Ectodermal cell (in vitro differentiated cells): ENCODE results near the gene TCEAL9.
"Not testable (repeated sequence)": the region's sequence is repeated elsewhere in the genome, so short reads cannot be mapped to it uniquely, and the experiment has no call there.

Source experiments
- H3K27ac ChIP-seq: 2 replicates; pipeline ENCODE4 v1.7.0; 2013; ENCODE audit warnings: mild to moderate bottlenecking, low read depth, low read length; ENCODE audit not compliant: insufficient read depth, poor library complexity, severe bottlenecking
- H3K27me3 ChIP-seq: 2 replicates; pipeline ENCODE4 v1.7.0; 2013; ENCODE audit warnings: mild to moderate bottlenecking, low read length; ENCODE audit not compliant: insufficient read depth, control insufficient read depth, poor library complexity, severe bottlenecking
- H3K36me3 ChIP-seq: one replicate; pipeline ENCODE4 v1.7.0; 2013; ENCODE audit warnings: low read length; ENCODE audit not compliant: control insufficient read depth, insufficient read depth
- H3K4me1 ChIP-seq: one replicate; pipeline ENCODE4 v1.7.0; 2013; ENCODE audit warnings: low read length; ENCODE audit not compliant: control insufficient read depth, insufficient read depth
- H3K4me3 ChIP-seq: 2 replicates; pipeline ENCODE4 v1.7.0; 2013; ENCODE audit warnings: low read depth, low read length, control low read depth; ENCODE audit not compliant: insufficient read depth
- H3K9me3 ChIP-seq: 2 replicates; pipeline ENCODE4 v1.7.0; 2013; ENCODE audit warnings: mild to moderate bottlenecking, low read length, moderate library complexity; ENCODE audit not compliant: control insufficient read depth
- WGBS, 2 experiments: methylation state at CpG; one replicate each; pipeline ENCODE4 v1.1.7; 2013; ENCODE audit warnings: missing lambda C conversion rate in 2 of 2; 5-methylcytosine and 5-hydroxymethylcytosine counted together

Gene TCEAL9

DNA sequence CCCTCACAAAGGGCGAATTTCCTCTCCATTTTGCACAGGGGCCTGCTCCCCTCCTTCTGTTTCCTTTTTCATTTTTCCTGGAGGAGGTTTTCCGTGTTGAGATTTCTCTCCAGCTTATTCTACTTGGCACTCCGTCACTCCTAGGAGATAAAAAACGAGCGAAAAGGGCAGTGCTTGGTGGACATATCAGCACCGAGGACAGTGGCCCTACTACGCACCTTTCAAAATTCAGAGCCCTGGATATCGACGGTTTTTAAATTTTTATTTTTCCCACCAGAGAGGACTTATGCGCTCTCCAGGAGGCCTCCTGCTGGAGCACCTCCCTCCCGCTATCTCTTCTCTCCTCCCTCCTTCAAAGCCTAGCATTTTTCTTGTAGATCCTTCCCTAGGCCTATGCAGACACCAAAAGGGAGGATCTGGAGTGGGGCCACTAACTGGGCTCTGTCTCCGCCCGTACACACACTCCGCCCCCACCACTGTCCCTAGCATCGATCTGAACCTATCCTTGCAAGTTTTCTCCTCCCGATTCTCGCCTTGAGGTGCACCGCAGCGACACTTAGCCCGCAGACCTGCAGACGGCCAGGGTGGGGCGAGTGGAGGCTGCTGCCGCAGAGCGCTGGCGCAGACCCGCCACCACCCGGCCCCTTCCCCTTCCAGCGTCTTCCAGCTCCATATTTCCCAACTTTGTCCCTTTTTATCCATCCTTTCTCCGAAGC, 8.5 kb upstream of the TCEAL9 start:
- no peaks in the 10 kb centered on the region for H3K4me1 ChIP-seq
- no peaks in the 10 kb centered on the region for H3K9me3 ChIP-seq
- H3K4me3 ChIP-seq = no peak overlapping the region

GRCh38 chrX:103356858-103357257, 552 bp downstream of the TCEAL9 start:
- 0 to 1% methylated on average over 3 to 9 of the region's 13 CpGs for WGBS, 2 experiments
- H3K27me3 ChIP-seq = no peaks in the 10 kb centered on the region
- H3K9me3 ChIP-seq = no peaks in the 10 kb centered on the region
- no peaks in the 10 kb centered on the region for H3K4me1 ChIP-seq
- peak overlapping the region; percentile 69 for H3K4me3 ChIP-seq
- no peaks in the 10 kb centered on the region for H3K36me3 ChIP-seq
- peak overlapping the region; percentile 78 for H3K27ac ChIP-seq

More for the DNA sequence above, 8.5 kb upstream of the TCEAL9 start:
- Histone ChIP-seq H3K27me3 (no peaks in the 10 kb centered on the region), H3K27ac (no peak overlapping the region), H3K36me3 (no peaks in the 10 kb centered on the region)
- 82 to 86% methylated on average over 29 of the region's 29 CpGs for WGBS, 2 experiments

GRCh38 chrX:103357871-103358270, 1.6 kb downstream of the TCEAL9 start:
- H3K4me3 ChIP-seq = peak overlapping the region; percentile 69
- H3K36me3 ChIP-seq = no peaks in the 10 kb centered on the region
- 80% methylated on average over 1 of the region's 2 CpGs; no CpG with 5 or more reads in 1 of the 2 experiments for WGBS, 2 experiments
- H3K4me1 ChIP-seq = no peaks in the 10 kb centered on the region
- no peaks in the 10 kb centered on the region for H3K27me3 ChIP-seq
- no peaks in the 10 kb centered on the region for H3K9me3 ChIP-seq
- H3K27ac ChIP-seq = no peak overlapping the region

GRCh38 chrX:103359605-103360004, 3.3 kb downstream of the TCEAL9 start:
- H3K4me3 ChIP-seq, H3K27ac ChIP-seq, H3K4me1 ChIP-seq, H3K9me3 ChIP-seq, H3K36me3 ChIP-seq, H3K27me3 ChIP-seq: not testable (repeated sequence)
- 80 to 92% methylated on average over 3 of the region's 3 CpGs for WGBS, 2 experiments

DNA sequence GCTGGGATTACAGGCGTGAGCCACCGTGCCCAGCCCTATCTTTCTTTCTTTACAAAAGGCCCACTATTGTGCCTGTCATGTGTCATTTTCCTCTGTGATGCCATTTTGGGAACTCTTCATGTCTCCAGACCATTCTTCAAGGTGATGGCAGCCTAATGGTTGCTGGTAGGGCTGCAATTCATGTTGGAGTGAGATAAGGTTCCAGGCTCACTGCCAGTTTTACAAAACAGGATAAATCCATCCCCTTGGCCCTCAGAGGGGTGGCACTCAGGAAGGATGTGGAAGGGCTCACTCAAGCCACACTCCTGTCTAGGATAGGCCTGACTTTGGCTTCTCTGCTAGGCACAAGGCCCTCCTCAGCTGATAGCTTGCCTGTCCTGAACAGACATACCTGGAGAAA, 3.8 kb downstream of the TCEAL9 start:
- H3K9me3 ChIP-seq = no peaks in the 10 kb centered on the region
- H3K36me3 ChIP-seq = no peaks in the 10 kb centered on the region
- H3K4me3 ChIP-seq = no peak overlapping the region
- WGBS, 2 experiments = 95% methylated on average over 2 of the region's 2 CpGs
- no peak overlapping the region for H3K27ac ChIP-seq
- H3K4me1 ChIP-seq = no peaks in the 10 kb centered on the region
- H3K27me3 ChIP-seq = no peaks in the 10 kb centered on the region

DNA sequence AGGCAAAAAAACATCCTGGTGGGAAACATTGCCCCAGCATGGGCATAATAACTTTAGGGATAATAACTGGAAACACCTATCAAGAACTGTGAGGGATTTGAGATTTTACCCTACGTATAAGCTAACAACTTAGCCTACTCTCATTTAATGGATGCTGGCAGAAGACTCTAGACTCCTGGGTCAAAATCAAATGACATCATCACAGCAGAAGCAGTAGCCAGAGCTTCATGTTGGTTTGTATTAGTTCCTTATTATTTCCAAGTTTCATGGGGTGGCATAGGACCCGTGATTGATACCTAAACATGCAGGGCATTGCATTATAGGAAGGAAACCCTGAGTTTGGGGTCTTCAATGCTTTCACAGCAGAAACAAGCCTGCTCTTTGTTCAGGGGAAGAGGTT, 4.6 kb downstream of the TCEAL9 start:
- no peak overlapping the region for H3K4me3 ChIP-seq
- H3K4me1 ChIP-seq = no peaks in the 10 kb centered on the region
- no peaks in the 10 kb centered on the region for H3K27me3 ChIP-seq
- 95 to 96% methylated on average over 2 of the region's 2 CpGs for WGBS, 2 experiments
- H3K9me3 ChIP-seq = no peaks in the 10 kb centered on the region
- no peak overlapping the region for H3K27ac ChIP-seq
- no peaks in the 10 kb centered on the region for H3K36me3 ChIP-seq

DNA sequence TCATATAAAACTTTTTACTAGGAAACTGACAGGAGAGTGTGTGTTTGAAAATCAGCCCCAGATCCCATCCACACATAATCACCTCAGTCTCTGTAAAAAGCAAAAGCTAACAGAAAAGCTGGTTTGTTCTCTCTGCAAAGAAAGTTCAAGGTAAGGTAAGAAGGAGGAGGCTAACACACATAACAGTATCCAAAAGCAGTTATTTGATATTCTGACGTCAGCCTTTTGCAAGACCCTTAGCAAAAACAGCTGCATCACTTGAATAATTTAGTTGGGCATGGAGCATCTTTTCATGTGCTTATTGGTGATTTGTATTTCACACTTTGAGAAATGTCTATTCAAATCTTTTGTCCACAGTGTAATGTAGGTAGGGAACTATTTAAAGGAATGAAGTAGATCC, 5.5 kb downstream of the TCEAL9 start:
- H3K27ac ChIP-seq = no peak overlapping the region
- H3K36me3 ChIP-seq = no peaks in the 10 kb centered on the region
- no peaks in the 10 kb centered on the region for H3K9me3 ChIP-seq
- H3K4me3 ChIP-seq = no peak overlapping the region
- H3K4me1 ChIP-seq = no peaks in the 10 kb centered on the region
- 22% methylated on average over 1 of the region's 1 CpG; no CpG with 5 or more reads in 1 of the 2 experiments for WGBS, 2 experiments
- no peaks in the 10 kb centered on the region for H3K27me3 ChIP-seq

GRCh38 chrX:103362474-103362873, 6.2 kb downstream of the TCEAL9 start:
- 33% methylated on average over 1 of the region's 1 CpG; no CpG with 5 or more reads in 1 of the 2 experiments for WGBS, 2 experiments
- Histone ChIP-seq H3K9me3 (no peaks in the 10 kb centered on the region), H3K27me3 (no peaks in the 10 kb centered on the region), H3K36me3 (no peaks in the 10 kb centered on the region), H3K27ac (no peak overlapping the region), H3K4me1 (no peaks in the 10 kb centered on the region), H3K4me3 (no peak overlapping the region)

- WGBS, 2 experiments = 90 to 100% methylated on average over 2 of the region's 2 CpGs
- H3K4me1 ChIP-seq = no peaks in the 10 kb centered on the region
- no peak overlapping the region for H3K27ac ChIP-seq
- no peaks in the 10 kb centered on the region for H3K27me3 ChIP-seq
- no peak overlapping the region for H3K4me3 ChIP-seq
- no peaks in the 10 kb centered on the region for H3K36me3 ChIP-seq
- no peaks in the 10 kb centered on the region for H3K9me3 ChIP-seq
These were observed 6.7 kb downstream of the TCEAL9 start for GRCh38 chrX:103363046-103363445.

DNA sequence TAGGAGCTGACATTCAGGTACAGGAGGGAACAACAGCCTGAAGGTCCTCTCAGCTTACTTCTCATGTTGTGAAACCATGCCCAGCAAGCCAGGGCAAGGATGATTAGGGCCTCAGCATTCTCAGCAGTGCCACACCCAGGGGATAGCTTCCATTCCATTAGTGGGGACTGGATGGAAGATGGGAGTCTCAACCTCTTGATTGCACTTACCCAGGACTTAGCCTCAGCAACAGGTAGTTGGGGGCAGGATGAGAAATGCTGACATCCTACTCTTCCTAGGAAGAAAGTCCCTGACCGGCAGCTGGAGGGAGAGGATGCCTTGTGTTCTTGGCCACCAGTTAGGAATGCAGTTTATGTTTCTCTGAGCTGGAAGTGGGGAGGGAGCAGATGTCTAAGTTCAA, 11.2 kb downstream of the TCEAL9 start:
- H3K4me3 ChIP-seq = no peak overlapping the region
- 71 to 75% methylated on average over 1 of the region's 1 CpG for WGBS, 2 experiments
- H3K36me3 ChIP-seq = no peaks in the 10 kb centered on the region
- no peaks in the 10 kb centered on the region for H3K27me3 ChIP-seq
- no peak overlapping the region for H3K27ac ChIP-seq
- H3K9me3 ChIP-seq = no peaks in the 10 kb centered on the region
- no peaks in the 10 kb centered on the region for H3K4me1 ChIP-seq

- Histone ChIP-seq H3K4me3 (no peak overlapping the region), H3K27me3 (no peaks in the 10 kb centered on the region), H3K4me1 (no peaks in the 10 kb centered on the region), H3K36me3 (no peaks in the 10 kb centered on the region), H3K27ac (no peak overlapping the region), H3K9me3 (no peaks in the 10 kb centered on the region)
These were observed 13.2 kb downstream of the TCEAL9 start for GRCh38 chrX:103369479-103369878.
